Neural cell (in vitro differentiated cells): Measurements from ENCODE around the gene KRT28.

Experiments used
- EZH2 ChIP-seq: fragments of 200-600, 300-800 bp; shearing (Covaris generic), sonication (generic); IDR thresholded peaks from 2 replicates; pipeline ENCODE4 v1.6.1; 2014; ENCODE audit warnings: antibody characterized with exemption, low read length, borderline replicate concordance, mild to moderate bottlenecking; ENCODE audit not compliant: insufficient read depth, poor library complexity, severe bottlenecking
- MXI1 ChIP-seq: fragments of 450-650 bp; conservative IDR thresholded peaks from 2 replicates; pipeline ENCODE4 v1.6.1; 2014; ENCODE audit warnings: antibody characterized with exemption, mild to moderate bottlenecking; ENCODE audit not compliant: poor library complexity, severe bottlenecking
- POLR2AphosphoS5 ChIP-seq: IDR thresholded peaks from 2 replicates; pipeline ENCODE4 v1.6.1; 2012
- RAD21 ChIP-seq: fragments of 450-650 bp; conservative IDR thresholded peaks from 2 replicates; pipeline ENCODE4 v1.6.1; 2014; ENCODE audit warnings: antibody characterized with exemption, mild to moderate bottlenecking, moderate library complexity
- SMC3 ChIP-seq: fragments of 450-650 bp; conservative IDR thresholded peaks from 2 replicates; pipeline ENCODE4 v1.6.1; 2014; ENCODE audit warnings: antibody characterized with exemption, mild to moderate bottlenecking, moderate library complexity; ENCODE audit not compliant: poor library complexity
- TAF1 ChIP-seq: IDR thresholded peaks from 2 replicates; pipeline ENCODE4 v1.6.1; 2012; ENCODE audit warnings: low read depth
- TF ChIP-seq, protein P1 (sequence below): fragments of 450-650 bp; IDR thresholded peaks from 2 replicates; pipeline ENCODE4 v1.5.1; 2014; ENCODE audit warnings: antibody characterized with exemption, mild to moderate bottlenecking, moderate library complexity; ENCODE audit not compliant: poor library complexity, severe bottlenecking

DNA sequence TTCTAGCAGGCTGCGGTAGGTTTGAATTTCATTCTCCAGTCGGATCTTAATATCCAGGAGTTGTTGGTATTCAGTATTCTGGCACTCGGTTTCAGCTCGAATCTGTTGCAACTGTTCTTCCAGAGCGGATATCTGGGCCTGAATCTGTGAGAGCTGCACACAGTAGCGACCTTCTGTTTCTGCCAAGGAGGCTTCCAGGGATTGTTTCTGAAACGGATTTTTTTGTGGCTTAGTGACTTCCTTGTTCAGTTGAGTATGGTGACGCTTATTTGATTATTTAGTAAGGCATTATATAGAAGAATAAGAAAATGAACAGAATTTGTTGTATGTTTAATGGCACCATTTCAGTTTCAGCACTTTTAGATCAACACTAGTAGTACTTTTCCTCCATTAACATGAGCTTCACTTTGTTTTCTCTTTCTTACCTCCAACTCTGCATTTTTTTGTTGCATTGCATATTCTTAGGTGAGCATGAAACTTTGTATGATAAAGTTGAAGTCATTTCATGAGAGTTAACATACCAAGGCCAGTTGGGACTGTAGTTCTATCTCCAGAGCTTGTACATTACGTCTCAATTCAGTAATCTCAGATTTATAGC is 19.9 kb upstream of the KRT28 start:
- TF ChIP-seq, protein P1, sequence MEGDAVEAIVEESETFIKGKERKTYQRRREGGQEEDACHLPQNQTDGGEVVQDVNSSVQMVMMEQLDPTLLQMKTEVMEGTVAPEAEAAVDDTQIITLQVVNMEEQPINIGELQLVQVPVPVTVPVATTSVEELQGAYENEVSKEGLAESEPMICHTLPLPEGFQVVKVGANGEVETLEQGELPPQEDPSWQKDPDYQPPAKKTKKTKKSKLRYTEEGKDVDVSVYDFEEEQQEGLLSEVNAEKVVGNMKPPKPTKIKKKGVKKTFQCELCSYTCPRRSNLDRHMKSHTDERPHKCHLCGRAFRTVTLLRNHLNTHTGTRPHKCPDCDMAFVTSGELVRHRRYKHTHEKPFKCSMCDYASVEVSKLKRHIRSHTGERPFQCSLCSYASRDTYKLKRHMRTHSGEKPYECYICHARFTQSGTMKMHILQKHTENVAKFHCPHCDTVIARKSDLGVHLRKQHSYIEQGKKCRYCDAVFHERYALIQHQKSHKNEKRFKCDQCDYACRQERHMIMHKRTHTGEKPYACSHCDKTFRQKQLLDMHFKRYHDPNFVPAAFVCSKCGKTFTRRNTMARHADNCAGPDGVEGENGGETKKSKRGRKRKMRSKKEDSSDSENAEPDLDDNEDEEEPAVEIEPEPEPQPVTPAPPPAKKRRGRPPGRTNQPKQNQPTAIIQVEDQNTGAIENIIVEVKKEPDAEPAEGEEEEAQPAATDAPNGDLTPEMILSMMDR = no peak
- TF ChIP-seq RAD21 (no peak), SMC3 (no peak), EZH2 (no peak), POLR2AphosphoS5 (no peak), MXI1 (no peak), TAF1 (no peak)
